K562 (cell line): Measurements from ENCODE around the gene SHF. TPM values are rescaled to one million over a fixed set of nuclear protein-coding genes. Genes with fewer than 3 reads are reported as not detected.

Source experiments
- ATAC-seq: fragments of 200-7000 bp; cut with Tn5 transposase; 3 replicates; pipeline ENCODE4 v1.9.1; 2020; ENCODE audit warnings: moderate library complexity
- BruUV-seq: library from RNA; stranded (reverse); fragments of 400-500 nt; replicated peaks from 2 replicates; lab custom pipeline; 2021; lab: Mats Ljungman, UMichigan
- CTCF ChIA-PET: fragments of 300-600 bp; formaldehyde crosslinking; extraction: SDS; loops from one replicate; lab custom pipeline; 2021; ENCODE audit warnings: low intra/inter-chr PET ratio; lab: Yijun Ruan, JAX
- POLR2A ChIA-PET: fragments of 300-600, 350-650 bp; sonication (Branson Sonifier 250); formaldehyde crosslinking; extraction: SDS; loops from one replicate; lab custom pipeline; 2021; ENCODE audit warnings: antibody characterized with exemption, inconsistent platforms; lab: Yijun Ruan, JAX
- DNase-seq, 4 experiments: peaks; one replicate each; pipeline versions ENCODE4 v3.0.0 to v3.0.0-alpha.2; 2011 to 2018; ENCODE audit warnings: low spot score in 3 of 4, mixed read lengths in 3 of 4; ENCODE audit errors: extremely low read depth in 1 of 4
- FAIRE-seq: peaks from 2 replicates; lab custom pipeline; 2011; peaks lifted over from hg19 to GRCh38; lab: Jason Lieb, UNC
- H2AFZ ChIP-seq: 2 replicates; pipeline ENCODE4 v1.6.0; 2011; ENCODE audit warnings: low read depth, low read length, control low read depth, inconsistent platforms
- H3K27ac ChIP-seq: fragments of 200-600 bp; 3 replicates; pipeline ENCODE4 v1.8.0; 2011; ENCODE audit warnings: low read depth, mild to moderate bottlenecking, control low read depth, inconsistent platforms, low read length, moderate library complexity, mixed read lengths; ENCODE audit errors: extremely low read depth
- H3K27me3 ChIP-seq, 2 experiments: fragments of 300-600 bp in 1 of 2; 2 replicates in 1 of 2; 3 replicates in 1 of 2; pipeline versions ENCODE4 v1.6.0 to v1.8.0; 2011; ENCODE audit warnings: inconsistent platforms in 2 of 2, low read length in 2 of 2, mild to moderate bottlenecking in 1 of 2, mixed read lengths in 1 of 2, moderate library complexity in 1 of 2; ENCODE audit not compliant: control insufficient read depth in 2 of 2, insufficient read depth in 2 of 2
- H3K36me3 ChIP-seq: fragments of 300-600 bp; 3 replicates; pipeline ENCODE4 v1.8.0; 2011; ENCODE audit warnings: mild to moderate bottlenecking, low read length, inconsistent platforms; ENCODE audit not compliant: control insufficient read depth, insufficient read depth
- H3K4me1 ChIP-seq, 2 experiments: fragments of 200-600 bp in 1 of 2; replicated peaks in 1 of 2; 2 replicates in 1 of 2; 3 replicates in 1 of 2; pipeline versions ENCODE4 v1.5.1 to v1.8.0; 2011; ENCODE audit warnings: inconsistent platforms in 2 of 2, low read length in 2 of 2, mild to moderate bottlenecking in 1 of 2, mixed read lengths in 1 of 2, moderate library complexity in 1 of 2; ENCODE audit not compliant: control insufficient read depth in 2 of 2, insufficient read depth in 2 of 2
- H3K4me2 ChIP-seq: 2 replicates; pipeline ENCODE4 v1.6.1; 2011; ENCODE audit warnings: low read length, control low read depth, inconsistent platforms, mixed read lengths; ENCODE audit not compliant: insufficient read depth
- H3K4me3 ChIP-seq: fragments of 200-600 bp; sonication (generic), shearing (Covaris generic); 2 replicates; pipeline ENCODE4 v1.5.1; 2016; ENCODE audit warnings: control low read depth, inconsistent platforms
- H3K79me2 ChIP-seq: fragments of 200-600 bp; 3 replicates; pipeline ENCODE4 v1.8.0; 2011; ENCODE audit warnings: low read length, inconsistent platforms; ENCODE audit not compliant: control insufficient read depth, insufficient read depth
- H3K9ac ChIP-seq, 2 experiments: 2 replicates each; pipeline versions ENCODE4 v1.6.0 to v1.6.1; 2011; ENCODE audit warnings: low read depth in 2 of 2, low read length in 2 of 2, control low read depth in 1 of 2, inconsistent platforms in 1 of 2, mild to moderate bottlenecking in 1 of 2, mixed read lengths in 1 of 2; ENCODE audit not compliant: insufficient read depth in 1 of 2
- H3K9me1 ChIP-seq: one replicate; pipeline ENCODE4 v1.6.0; 2011; ENCODE audit warnings: inconsistent platforms, mild to moderate bottlenecking, low read length, moderate library complexity; ENCODE audit not compliant: control insufficient read depth, insufficient read depth
- H3K9me3 ChIP-seq: replicated peaks from 2 replicates; pipeline ENCODE4 v1.5.1; 2011; ENCODE audit warnings: low read depth, low read length, inconsistent platforms; ENCODE audit not compliant: control insufficient read depth, insufficient read depth
- H4K20me1 ChIP-seq: replicated peaks from 2 replicates; pipeline ENCODE4 v1.6.1; 2011; ENCODE audit warnings: low read length, inconsistent platforms, mixed read lengths; ENCODE audit not compliant: control insufficient read depth, insufficient read depth
- C11orf30 ChIP-seq: fragments of 450-650 bp; IDR thresholded peaks from 2 replicates; pipeline ENCODE4 v1.6.1; 2016; ENCODE audit warnings: low read depth, mild to moderate bottlenecking
- FOSL1 ChIP-seq: fragments of 200-800 bp; sonication (Bioruptor generic); conservative IDR thresholded peaks from 2 replicates; pipeline ENCODE4 v1.6.1; 2016; ENCODE audit warnings: missing genetic modification characterization, missing compliant biosample characterization
- FOXM1 ChIP-seq, 2 experiments: fragments of 450-650 bp in 1 of 2; sonication (generic) in 1 of 2; formaldehyde crosslinking in 1 of 2; IDR thresholded peaks; 2 replicates each; pipeline versions ENCODE4 v1.6.1 to v1.9.0; 2017 to 2022; ENCODE audit warnings: low read depth in 2 of 2, mild to moderate bottlenecking in 2 of 2, missing genetic modification reagents in 1 of 2, moderate library complexity in 1 of 2
- NR3C1 ChIP-seq: sonication (generic); formaldehyde crosslinking; IDR thresholded peaks from 2 replicates; pipeline ENCODE4 v1.8.1; 2022; ENCODE audit warnings: missing genetic modification reagents
- POLR3G ChIP-seq: IDR thresholded peaks from 2 replicates; pipeline ENCODE4 v1.6.1; 2011; ENCODE audit not compliant: insufficient read length, insufficient replicate concordance; ENCODE audit errors: extremely low read depth
- SMARCA5 ChIP-seq: fragments of 450-650 bp; IDR thresholded peaks from 2 replicates; pipeline ENCODE4 v1.6.1; 2016
- TCFL5 ChIP-seq: fragments of 250-450 bp; sonication (Bioruptor Pico); conservative IDR thresholded peaks from 2 replicates; pipeline ENCODE4 v1.6.1; 2021; ENCODE audit warnings: mild to moderate bottlenecking, moderate library complexity, matching md5 sums
- XRCC3 ChIP-seq: fragments of 450-650 bp; IDR thresholded peaks from 2 replicates; pipeline ENCODE4 v1.6.1; 2017; ENCODE audit warnings: mild to moderate bottlenecking, moderate library complexity
- YY1 ChIP-seq, 3 experiments: IDR thresholded peaks; 2 replicates each; pipeline ENCODE4 v1.6.1; 2011; ENCODE audit warnings: low read length in 2 of 3, mild to moderate bottlenecking in 2 of 3, moderate library complexity in 2 of 3, borderline replicate concordance in 1 of 3, control low read depth in 1 of 3, low read depth in 1 of 3; ENCODE audit not compliant: insufficient read depth in 3 of 3, insufficient replicate concordance in 2 of 3, control insufficient read depth in 1 of 3, insufficient read length in 1 of 3; ENCODE audit errors: extremely low read depth in 1 of 3
- whole genome bisulfite sequencing: fragments of 100-300 bp; shearing (Covaris generic); methylation state at CpG from one replicate; pipeline ENCODE4 v1.1.6; 2016; ENCODE audit warnings: low coverage, mixed read lengths; ENCODE audit not compliant: insufficient coverage; ENCODE audit errors: missing lambda C conversion rate; 5-methylcytosine and 5-hydroxymethylcytosine counted together
- in situ Hi-C: fragments of 300-500 bp; cut with MboI; formaldehyde crosslinking; loops from 4 replicates; pipeline ENCODE4 v1.15.0; 2018; ENCODE audit warnings: inconsistent platforms, mixed read lengths
- intact Hi-C: fragments of 100-400 bp; cut with micrococcal nuclease; formaldehyde crosslinking; loops from 2 replicates; pipeline ENCODE4 v1.14.2; 2022
- polyA plus RNA-seq, 8 experiments: library from polyadenylated mRNA; depleted of rRNA in 4 of 8; stranded (reverse) in 5 of 8; unstranded in 3 of 8; fragments of >200 nt; fragmentation: Nextera tagmentation in 2 of 8; fragmentation: Illumina TruSeq in 1 of 8; extraction: Ambion mirVana in 2 of 8; extraction: Trizol in 1 of 8; gene quantifications; 2 replicates each; pipeline versions ENCODE4 v1.2.1 to v1.2.3, GENCODE V29; 2011 to 2014; ENCODE audit warnings: inconsistent platforms in 1 of 8, missing spikeins in 1 of 8
- total RNA-seq, 7 experiments: library from RNA; depleted of rRNA in 6 of 7; stranded (reverse); fragments of >200 nt in 6 of 7; fragmentation: Illumina TruSeq in 2 of 7; extraction: Trizol in 2 of 7; gene quantifications; 2 replicates each; pipeline versions ENCODE4 v1.2.1 to v1.2.3, GENCODE V29; 2011 to 2021; ENCODE audit warnings: low replicate concordance in 1 of 7
- TF ChIP-seq, protein P1 (sequence below): fragments of 250-450 bp; sonication (Bioruptor Pico); IDR thresholded peaks from 2 replicates; pipeline ENCODE4 v1.8.0; 2021; ENCODE audit warnings: moderate library complexity, mild to moderate bottlenecking, inconsistent platforms
- TF ChIP-seq, protein P2 (sequence below): sonication (generic); formaldehyde crosslinking; IDR thresholded peaks from 2 replicates; pipeline ENCODE4 v1.8.0; 2022; ENCODE audit warnings: missing genetic modification reagents, mild to moderate bottlenecking, borderline replicate concordance
- TF ChIP-seq, protein P3 (sequence below): sonication (generic); formaldehyde crosslinking; IDR thresholded peaks from 2 replicates; pipeline ENCODE4 v1.8.0; 2023; ENCODE audit warnings: mild to moderate bottlenecking, missing genetic modification reagents

The SHF gene
- total and polyA plus RNA-seq, 9 of the 15 experiments (the other 6 are each of a cell fraction or from before 2014, with no cell fraction given) = 0.51 to 2.2 (median 0.85) TPM; not detected in 2

DNA sequence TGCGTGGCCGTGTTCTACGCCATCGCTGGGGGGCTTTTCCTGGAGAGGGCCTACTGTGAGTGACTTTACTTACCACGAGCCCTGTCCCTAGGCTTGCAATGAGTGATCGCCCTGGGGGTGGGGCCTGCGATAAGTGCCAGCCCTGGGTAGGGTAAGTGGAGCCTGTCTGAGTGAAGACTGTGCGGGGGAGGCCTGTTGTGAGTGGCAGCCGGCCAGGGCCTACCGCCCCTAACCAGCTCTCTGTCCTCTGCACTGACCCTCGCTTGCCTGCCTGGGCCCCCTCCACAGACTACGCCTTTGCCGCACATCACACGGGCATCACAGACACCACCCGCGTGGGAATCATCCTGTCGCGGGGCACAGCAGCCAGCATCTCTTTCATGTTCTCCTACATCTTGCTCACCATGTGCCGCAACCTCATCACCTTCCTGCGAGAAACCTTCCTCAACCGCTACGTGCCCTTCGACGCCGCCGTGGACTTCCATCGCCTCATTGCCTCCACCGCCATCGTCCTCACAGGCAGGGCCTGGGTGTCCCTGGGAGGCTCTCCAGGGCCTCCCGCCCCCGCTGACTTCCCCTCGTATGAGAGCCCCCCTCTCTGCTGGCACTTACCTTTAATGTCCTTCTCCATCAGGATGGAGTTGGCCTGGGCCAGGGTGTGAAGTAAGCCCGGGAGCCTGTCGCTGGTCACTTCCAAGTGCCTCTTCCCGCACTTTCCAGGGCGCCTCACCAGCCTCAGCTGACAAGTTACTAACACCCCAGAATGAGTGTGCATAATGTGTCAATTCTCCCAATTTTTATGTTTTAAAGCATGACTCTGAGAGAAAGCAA is 35.6 kb downstream of the SHF start (continued):
- no peak for TF ChIP-seq YY1 (IDR thresholded peaks at IDR 0.05; ENCODE audit: borderline replicate concordance in 1 of 3, control insufficient read depth in 1 of 3, extremely low read depth in 1 of 3, insufficient read depth in 3 of 3, insufficient read length in 1 of 3, insufficient replicate concordance in 2 of 3, low read depth in 1 of 3, low read length in 2 of 3)

DNA sequence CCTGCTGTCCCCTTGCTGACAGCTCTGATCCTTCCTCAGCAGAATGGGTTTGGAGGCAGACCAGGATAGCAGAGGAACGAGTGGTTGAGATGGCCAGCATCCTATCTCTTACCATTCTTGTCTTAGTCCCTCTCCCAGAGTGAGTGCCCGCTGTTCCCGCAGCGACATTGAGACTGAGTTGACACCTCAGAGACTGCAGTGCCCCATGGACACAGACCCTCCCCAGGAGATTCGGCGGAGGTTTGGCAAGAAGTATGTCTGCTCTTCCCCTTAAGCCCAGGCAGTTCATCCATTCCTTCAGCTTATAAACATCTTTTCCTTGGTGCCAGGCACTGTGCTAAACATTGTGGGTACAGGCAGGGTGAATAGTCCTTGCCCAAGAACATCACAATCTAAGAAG is 36.8 kb downstream of the SHF start:
- no peaks in the 10 kb centered on the region for H3K36me3 ChIP-seq
- ATAC-seq = no peak
- H2AFZ ChIP-seq = no peak overlapping the region
- no peaks in the 10 kb centered on the region for H3K9me3 ChIP-seq
- FAIRE-seq = no peak
- H3K27me3 ChIP-seq = peaks cover 2 to 19% of the 10 kb centered on the region in 2 experiments; a peak in 4 of 5 replicates
- ChIA-PET CTCF (no interaction called here), POLR2A (interaction anchor here (1.0 kb wide), 1 partner anchor 12 kb away, joined by 3 read pairs; no protein-coding TSS in a partner anchor)
- no peaks in the 10 kb centered on the region for H3K9me1 ChIP-seq
- H3K4me1 ChIP-seq = peaks cover 0 to 6% of the 10 kb centered on the region in 2 experiments; a peak in 1 of 5 replicates
- no peak for DNase-seq
- in situ Hi-C loops (no loop called here), intact Hi-C loops (no loop called here)
- no peaks in the 10 kb centered on the region; the same call in 1 of the 2 replicates for H4K20me1 ChIP-seq
- WGBS = 47% methylated on average over 6 of the region's 6 CpGs
- H3K27ac ChIP-seq = no peak overlapping the region
- H3K79me2 ChIP-seq = no peaks in the 10 kb centered on the region
- no TSS peak for BruUV-seq
- H3K4me2 ChIP-seq = no peak overlapping the region
- no peak overlapping the region for H3K9ac ChIP-seq
- no peak overlapping the region for H3K4me3 ChIP-seq
- TF ChIP-seq, protein P1, sequence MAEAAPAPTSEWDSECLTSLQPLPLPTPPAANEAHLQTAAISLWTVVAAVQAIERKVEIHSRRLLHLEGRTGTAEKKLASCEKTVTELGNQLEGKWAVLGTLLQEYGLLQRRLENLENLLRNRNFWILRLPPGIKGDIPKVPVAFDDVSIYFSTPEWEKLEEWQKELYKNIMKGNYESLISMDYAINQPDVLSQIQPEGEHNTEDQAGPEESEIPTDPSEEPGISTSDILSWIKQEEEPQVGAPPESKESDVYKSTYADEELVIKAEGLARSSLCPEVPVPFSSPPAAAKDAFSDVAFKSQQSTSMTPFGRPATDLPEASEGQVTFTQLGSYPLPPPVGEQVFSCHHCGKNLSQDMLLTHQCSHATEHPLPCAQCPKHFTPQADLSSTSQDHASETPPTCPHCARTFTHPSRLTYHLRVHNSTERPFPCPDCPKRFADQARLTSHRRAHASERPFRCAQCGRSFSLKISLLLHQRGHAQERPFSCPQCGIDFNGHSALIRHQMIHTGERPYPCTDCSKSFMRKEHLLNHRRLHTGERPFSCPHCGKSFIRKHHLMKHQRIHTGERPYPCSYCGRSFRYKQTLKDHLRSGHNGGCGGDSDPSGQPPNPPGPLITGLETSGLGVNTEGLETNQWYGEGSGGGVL (CRISPR knock-in tag) = no peak
- no peak for TF ChIP-seq FOXM1 (IDR thresholded peaks at IDR 0.05; ENCODE audit: low read depth)
- no peak for TF ChIP-seq FOXM1 (CRISPR knock-in tag; IDR thresholded peaks at IDR 0.05; ENCODE audit: low read depth)
- no peak for TF ChIP-seq FOSL1
- TF ChIP-seq, protein P2, sequence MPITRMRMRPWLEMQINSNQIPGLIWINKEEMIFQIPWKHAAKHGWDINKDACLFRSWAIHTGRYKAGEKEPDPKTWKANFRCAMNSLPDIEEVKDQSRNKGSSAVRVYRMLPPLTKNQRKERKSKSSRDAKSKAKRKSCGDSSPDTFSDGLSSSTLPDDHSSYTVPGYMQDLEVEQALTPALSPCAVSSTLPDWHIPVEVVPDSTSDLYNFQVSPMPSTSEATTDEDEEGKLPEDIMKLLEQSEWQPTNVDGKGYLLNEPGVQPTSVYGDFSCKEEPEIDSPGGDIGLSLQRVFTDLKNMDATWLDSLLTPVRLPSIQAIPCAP = no peak
- no peak for TF ChIP-seq SMARCA5
- TF ChIP-seq, protein P3, sequence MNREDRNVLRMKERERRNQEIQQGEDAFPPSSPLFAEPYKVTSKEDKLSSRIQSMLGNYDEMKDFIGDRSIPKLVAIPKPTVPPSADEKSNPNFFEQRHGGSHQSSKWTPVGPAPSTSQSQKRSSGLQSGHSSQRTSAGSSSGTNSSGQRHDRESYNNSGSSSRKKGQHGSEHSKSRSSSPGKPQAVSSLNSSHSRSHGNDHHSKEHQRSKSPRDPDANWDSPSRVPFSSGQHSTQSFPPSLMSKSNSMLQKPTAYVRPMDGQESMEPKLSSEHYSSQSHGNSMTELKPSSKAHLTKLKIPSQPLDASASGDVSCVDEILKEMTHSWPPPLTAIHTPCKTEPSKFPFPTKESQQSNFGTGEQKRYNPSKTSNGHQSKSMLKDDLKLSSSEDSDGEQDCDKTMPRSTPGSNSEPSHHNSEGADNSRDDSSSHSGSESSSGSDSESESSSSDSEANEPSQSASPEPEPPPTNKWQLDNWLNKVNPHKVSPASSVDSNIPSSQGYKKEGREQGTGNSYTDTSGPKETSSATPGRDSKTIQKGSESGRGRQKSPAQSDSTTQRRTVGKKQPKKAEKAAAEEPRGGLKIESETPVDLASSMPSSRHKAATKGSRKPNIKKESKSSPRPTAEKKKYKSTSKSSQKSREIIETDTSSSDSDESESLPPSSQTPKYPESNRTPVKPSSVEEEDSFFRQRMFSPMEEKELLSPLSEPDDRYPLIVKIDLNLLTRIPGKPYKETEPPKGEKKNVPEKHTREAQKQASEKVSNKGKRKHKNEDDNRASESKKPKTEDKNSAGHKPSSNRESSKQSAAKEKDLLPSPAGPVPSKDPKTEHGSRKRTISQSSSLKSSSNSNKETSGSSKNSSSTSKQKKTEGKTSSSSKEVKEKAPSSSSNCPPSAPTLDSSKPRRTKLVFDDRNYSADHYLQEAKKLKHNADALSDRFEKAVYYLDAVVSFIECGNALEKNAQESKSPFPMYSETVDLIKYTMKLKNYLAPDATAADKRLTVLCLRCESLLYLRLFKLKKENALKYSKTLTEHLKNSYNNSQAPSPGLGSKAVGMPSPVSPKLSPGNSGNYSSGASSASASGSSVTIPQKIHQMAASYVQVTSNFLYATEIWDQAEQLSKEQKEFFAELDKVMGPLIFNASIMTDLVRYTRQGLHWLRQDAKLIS (CRISPR knock-in tag) = no peak
- TF ChIP-seq NR3C1 = no peak
- TF ChIP-seq TCFL5 (CRISPR knock-in tag) = no peak
- no peak for TF ChIP-seq XRCC3
- no peak for TF ChIP-seq POLR3G
- no peak for TF ChIP-seq C11orf30
